ENCODE measurements around the gene PLPP7.

Gene PLPP7

DNA sequence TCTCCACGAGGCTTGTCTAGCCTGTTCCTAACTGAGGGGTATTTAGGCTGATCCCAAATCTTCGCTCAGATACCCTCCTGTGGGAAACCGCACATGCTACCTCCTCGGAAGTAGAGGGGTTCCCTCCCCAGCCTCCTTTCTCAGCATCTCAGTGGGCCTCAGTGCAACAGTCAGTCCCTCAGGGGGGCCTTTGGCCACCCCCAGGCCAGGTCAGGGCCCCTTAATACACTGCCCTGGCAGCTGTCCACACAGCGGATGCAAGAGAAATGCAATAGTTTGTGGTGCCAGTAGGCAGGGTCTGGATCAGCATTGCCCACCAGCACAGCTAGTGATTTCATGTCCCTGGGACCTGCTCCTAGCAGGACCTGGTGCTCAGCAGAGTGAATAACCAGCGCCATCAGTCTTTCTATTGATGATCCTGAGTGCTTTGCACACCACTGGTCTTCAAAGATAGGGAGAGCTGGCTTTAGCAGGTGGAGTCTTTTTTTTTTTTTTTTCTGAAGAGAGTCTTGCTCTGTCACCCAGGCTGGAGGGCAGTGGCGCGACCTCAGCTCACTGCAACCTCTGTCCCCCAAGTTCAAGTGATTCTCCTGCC is 7.5 kb downstream of the PLPP7 start:
- Histone ChIP-seq H2AK5ac (ENCODE audit: low read length, severe bottlenecking) (no peak overlapping the region), H3K4me1 (ENCODE audit: control insufficient read depth, insufficient read depth, low read depth, low read length) (no peaks in the 10 kb centered on the region), H4K8ac (ENCODE audit: low read length) (no peak overlapping the region), H2BK5ac (ENCODE audit: low read depth, low read length, poor library complexity, severe bottlenecking) (no peak overlapping the region), H4K91ac (ENCODE audit: low read length) (no peak overlapping the region), H2BK15ac (ENCODE audit: low read depth, poor library complexity, severe bottlenecking) (no peak overlapping the region), H3K14ac (ENCODE audit: low read length in 2 of 2) (no peak overlapping the region), H3K9me3 (ENCODE audit: control insufficient read depth, low read length) (no peaks in the 10 kb centered on the region), H3K18ac (ENCODE audit: low read depth in 1 of 2, low read length in 2 of 2) (no peak overlapping the region), H3K27ac (ENCODE audit: low read length, poor library complexity, severe bottlenecking) (no peak overlapping the region), H3K23ac (ENCODE audit: low read length in 2 of 2) (no peak overlapping the region), H2AFZ (ENCODE audit: low read depth, low read length) (no peak overlapping the region), H2BK120ac (ENCODE audit: low read depth, low read length) (no peak overlapping the region), H3K4me2 (ENCODE audit: low read length, poor library complexity, severe bottlenecking) (no peak overlapping the region), H3K4me3 (ENCODE audit: insufficient read depth in 1 of 2, low read depth in 1 of 2, low read length in 2 of 2) (no peak overlapping the region), H3K27me3 (ENCODE audit: control insufficient read depth in 1 of 2, insufficient read depth in 1 of 2, low read length in 2 of 2) (peaks cover 0 to 18% of the 10 kb centered on the region in 2 experiments), H3K36me3 (ENCODE audit: control insufficient read depth in 1 of 2, insufficient read depth in 2 of 2, low read depth in 1 of 2, low read length in 2 of 2) (peaks cover 0 to 23% of the 10 kb centered on the region in 2 experiments), H2BK12ac (ENCODE audit: low read length in 2 of 2) (no peak overlapping the region), H3K4ac (ENCODE audit: low read depth in 1 of 2, low read length in 2 of 2) (no peak overlapping the region), H3K9ac (ENCODE audit: low read length) (no peak overlapping the region), H3K79me1 (replicated peaks; ENCODE audit: low read length, poor library complexity, severe bottlenecking) (no peaks in the 10 kb centered on the region)
- WGBS: 95% methylated on average over 8 of the region's 8 CpGs
- DNase-seq: no peak

DNA sequence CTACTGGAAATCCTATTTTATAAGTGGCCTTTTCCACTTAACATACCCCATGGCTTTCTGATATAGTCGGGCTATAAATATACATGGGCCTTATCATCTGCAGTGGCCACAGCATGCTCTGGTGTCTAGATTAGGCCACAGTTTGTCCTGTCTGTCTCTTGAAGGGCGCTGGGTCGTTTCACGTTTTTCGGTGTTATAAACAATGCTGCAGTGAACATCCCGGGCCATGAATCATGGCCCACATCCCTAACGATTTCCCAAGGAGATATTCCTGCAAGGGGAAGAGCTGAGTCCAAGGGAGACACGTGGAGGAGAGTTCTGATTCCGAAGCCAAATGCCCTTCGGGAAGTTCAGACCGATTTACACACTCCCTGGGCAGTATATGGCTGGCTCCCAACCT is 8.4 kb downstream of the PLPP7 start:
- peak; percentile 76 for DNase-seq
- no peak overlapping the region for H2AK5ac ChIP-seq (ENCODE audit: low read length, severe bottlenecking)
- peaks cover 0 to 22% of the 10 kb centered on the region in 2 experiments for H3K27me3 ChIP-seq (ENCODE audit: control insufficient read depth in 1 of 2, insufficient read depth in 1 of 2, low read length in 2 of 2)
- no peak overlapping the region for H2BK15ac ChIP-seq (ENCODE audit: low read depth, poor library complexity, severe bottlenecking)
- H3K4me1 ChIP-seq (ENCODE audit: control insufficient read depth, insufficient read depth, low read depth, low read length): no peaks in the 10 kb centered on the region
- H3K4me3 ChIP-seq (ENCODE audit: insufficient read depth in 1 of 2, low read depth in 1 of 2, low read length in 2 of 2): no peak overlapping the region
- no peak overlapping the region for H3K9ac ChIP-seq (ENCODE audit: low read length)
- H2AFZ ChIP-seq (ENCODE audit: low read depth, low read length): no peak overlapping the region
- 55% methylated on average over 11 of the region's 11 CpGs for WGBS
- no peak overlapping the region for H2BK5ac ChIP-seq (ENCODE audit: low read depth, low read length, poor library complexity, severe bottlenecking)
- peaks cover 0 to 15% of the 10 kb centered on the region in 2 experiments for H3K36me3 ChIP-seq (ENCODE audit: control insufficient read depth in 1 of 2, insufficient read depth in 2 of 2, low read depth in 1 of 2, low read length in 2 of 2)
- no peaks in the 10 kb centered on the region for H3K79me1 ChIP-seq (replicated peaks; ENCODE audit: low read length, poor library complexity, severe bottlenecking)
- H3K14ac ChIP-seq (ENCODE audit: low read length in 2 of 2): no peak overlapping the region
- H2BK120ac ChIP-seq (ENCODE audit: low read depth, low read length): no peak overlapping the region
- H3K23ac ChIP-seq (ENCODE audit: low read length in 2 of 2): no peak overlapping the region
- H3K4me2 ChIP-seq (ENCODE audit: low read length, poor library complexity, severe bottlenecking): no peak overlapping the region
- no peaks in the 10 kb centered on the region for H3K9me3 ChIP-seq (ENCODE audit: control insufficient read depth, low read length)
- no peak overlapping the region for H2BK12ac ChIP-seq (ENCODE audit: low read length in 2 of 2)
- no peak overlapping the region for H4K91ac ChIP-seq (ENCODE audit: low read length)
- H3K27ac ChIP-seq (ENCODE audit: low read length, poor library complexity, severe bottlenecking): no peak overlapping the region
- no peak overlapping the region for H3K18ac ChIP-seq (ENCODE audit: low read depth in 1 of 2, low read length in 2 of 2)
- H4K8ac ChIP-seq (ENCODE audit: low read length): no peak overlapping the region
- H3K4ac ChIP-seq (ENCODE audit: low read depth in 1 of 2, low read length in 2 of 2): no peak overlapping the region

DNA sequence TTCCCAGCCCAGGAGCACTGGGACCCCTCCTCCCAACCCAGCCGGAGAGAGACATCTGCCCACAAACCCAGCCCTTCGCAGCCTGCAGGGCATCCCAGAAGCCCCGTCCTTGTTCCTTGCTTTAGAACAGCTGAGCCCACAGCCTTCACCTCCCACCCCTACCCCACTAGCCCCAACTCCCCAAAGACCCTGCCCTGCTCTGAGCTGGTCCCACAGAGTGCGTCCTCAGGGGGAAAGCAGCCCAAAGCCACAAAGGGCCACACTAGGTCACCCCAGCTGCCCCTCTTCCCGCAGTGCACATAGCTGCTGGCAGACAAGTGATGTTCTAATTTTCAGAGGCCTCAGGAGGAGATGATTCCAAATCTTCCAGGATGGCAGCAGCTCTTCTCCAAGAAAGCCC is 8.8 kb downstream of the PLPP7 start:
- Histone ChIP-seq H2BK12ac (ENCODE audit: low read length in 2 of 2) (no peak overlapping the region), H2BK5ac (ENCODE audit: low read depth, low read length, poor library complexity, severe bottlenecking) (no peak overlapping the region), H3K4me1 (ENCODE audit: control insufficient read depth, insufficient read depth, low read depth, low read length) (no peaks in the 10 kb centered on the region)

DNA sequence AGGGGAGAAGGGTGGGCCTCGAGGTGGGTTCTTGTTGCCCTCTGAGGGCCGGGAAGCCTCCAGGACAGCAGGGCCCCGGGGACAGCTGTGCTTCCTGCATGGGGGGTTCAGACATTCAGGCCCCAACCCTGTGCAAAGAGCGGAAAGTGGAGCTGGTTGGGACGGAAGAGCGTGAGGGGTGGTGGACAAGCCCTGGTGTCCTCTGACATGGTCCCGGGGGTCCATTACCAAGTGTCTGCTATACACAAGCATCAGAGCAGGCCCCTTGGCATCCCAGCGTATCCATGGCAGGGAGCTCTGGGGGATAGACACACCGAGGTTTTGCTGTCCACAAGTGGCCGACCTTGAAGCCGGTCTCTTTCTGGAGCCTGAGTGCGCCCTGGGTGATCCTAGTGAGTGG is 9.3 kb downstream of the PLPP7 start:
- Histone ChIP-seq H3K23ac (ENCODE audit: low read length in 2 of 2) (no peak overlapping the region), H3K18ac (ENCODE audit: low read depth in 1 of 2, low read length in 2 of 2) (no peak overlapping the region), H3K9me3 (ENCODE audit: control insufficient read depth, low read length) (no peaks in the 10 kb centered on the region), H2BK120ac (ENCODE audit: low read depth, low read length) (no peak overlapping the region), H3K27ac (ENCODE audit: low read length, poor library complexity, severe bottlenecking) (no peak overlapping the region), H2BK15ac (ENCODE audit: low read depth, poor library complexity, severe bottlenecking) (no peak overlapping the region), H2BK12ac (ENCODE audit: low read length in 2 of 2) (no peak overlapping the region), H3K14ac (ENCODE audit: low read length in 2 of 2) (no peak overlapping the region), H4K8ac (ENCODE audit: low read length) (no peak overlapping the region), H3K4me1 (ENCODE audit: control insufficient read depth, insufficient read depth, low read depth, low read length) (peaks cover 3% of the 10 kb centered on the region), H2BK5ac (ENCODE audit: low read depth, low read length, poor library complexity, severe bottlenecking) (no peak overlapping the region), H3K4ac (ENCODE audit: low read depth in 1 of 2, low read length in 2 of 2) (no peak overlapping the region), H4K91ac (ENCODE audit: low read length) (no peak overlapping the region), H3K4me2 (ENCODE audit: low read length, poor library complexity, severe bottlenecking) (no peak overlapping the region), H3K27me3 (ENCODE audit: control insufficient read depth in 1 of 2, insufficient read depth in 1 of 2, low read length in 2 of 2) (peaks cover 0 to 21% of the 10 kb centered on the region in 2 experiments), H3K9ac (ENCODE audit: low read length) (no peak overlapping the region), H2AFZ (ENCODE audit: low read depth, low read length) (no peak overlapping the region), H3K79me1 (replicated peaks; ENCODE audit: low read length, poor library complexity, severe bottlenecking) (no peaks in the 10 kb centered on the region), H3K36me3 (ENCODE audit: control insufficient read depth in 1 of 2, insufficient read depth in 2 of 2, low read depth in 1 of 2, low read length in 2 of 2) (peaks cover 0 to 6% of the 10 kb centered on the region in 2 experiments), H3K4me3 (ENCODE audit: insufficient read depth in 1 of 2, low read depth in 1 of 2, low read length in 2 of 2) (no peak overlapping the region), H2AK5ac (ENCODE audit: low read length, severe bottlenecking) (no peak overlapping the region)
- WGBS: 96% methylated on average over 12 of the region's 12 CpGs
- no peak for DNase-seq

More for the DNA sequence above, 8.8 kb downstream of the PLPP7 start:
- Histone ChIP-seq H3K9ac (ENCODE audit: low read length) (no peak overlapping the region), H3K18ac (ENCODE audit: low read depth in 1 of 2, low read length in 2 of 2) (no peak overlapping the region), H3K23ac (ENCODE audit: low read length in 2 of 2) (no peak overlapping the region), H4K91ac (ENCODE audit: low read length) (no peak overlapping the region), H3K27ac (ENCODE audit: low read length, poor library complexity, severe bottlenecking) (no peak overlapping the region), H3K79me1 (replicated peaks; ENCODE audit: low read length, poor library complexity, severe bottlenecking) (no peaks in the 10 kb centered on the region), H2BK120ac (ENCODE audit: low read depth, low read length) (no peak overlapping the region), H2BK15ac (ENCODE audit: low read depth, poor library complexity, severe bottlenecking) (no peak overlapping the region), H3K27me3 (ENCODE audit: control insufficient read depth in 1 of 2, insufficient read depth in 1 of 2, low read length in 2 of 2) (peaks cover 0 to 20% of the 10 kb centered on the region in 2 experiments), H4K8ac (ENCODE audit: low read length) (no peak overlapping the region), H3K4me2 (ENCODE audit: low read length, poor library complexity, severe bottlenecking) (no peak overlapping the region), H3K4me3 (ENCODE audit: insufficient read depth in 1 of 2, low read depth in 1 of 2, low read length in 2 of 2) (no peak overlapping the region), H3K14ac (ENCODE audit: low read length in 2 of 2) (no peak overlapping the region), H3K36me3 (ENCODE audit: control insufficient read depth in 1 of 2, insufficient read depth in 2 of 2, low read depth in 1 of 2, low read length in 2 of 2) (peaks cover 0 to 11% of the 10 kb centered on the region in 2 experiments), H3K4ac (ENCODE audit: low read depth in 1 of 2, low read length in 2 of 2) (no peak overlapping the region), H2AFZ (ENCODE audit: low read depth, low read length) (no peak overlapping the region), H2AK5ac (ENCODE audit: low read length, severe bottlenecking) (no peak overlapping the region), H3K9me3 (ENCODE audit: control insufficient read depth, low read length) (no peaks in the 10 kb centered on the region)
- DNase-seq: no peak
- WGBS: 89% methylated on average over 5 of the region's 5 CpGs

Measured in mesenchymal stem cell (in vitro differentiated cells and primary cell).